Liver (tissue), 3 donors: ENCODE measurements around the gene GALNT14.

Source experiments
- CTCF ChIP-seq: fragments of 150-350 bp; IDR thresholded peaks from 2 replicates; pipeline ENCODE4 v1.5.1; 2017; ENCODE audit warnings: improper control_type of control experiment, low read depth, low read length; ENCODE audit not compliant: missing input control
- GABPA ChIP-seq, 2 donors: IDR thresholded peaks in 1 of 2; conservative IDR thresholded peaks in 1 of 2; 2 replicates each; pipeline ENCODE4 v1.6.1; 2016; ENCODE audit warnings: antibody characterized with exemption in 2 of 2, mild to moderate bottlenecking in 1 of 2, moderate library complexity in 1 of 2
- REST ChIP-seq: IDR thresholded peaks from 2 replicates; pipeline ENCODE4 v1.6.1; 2016; ENCODE audit warnings: antibody characterized with exemption, mild to moderate bottlenecking
- SP1 ChIP-seq: IDR thresholded peaks from 2 replicates; pipeline ENCODE4 v1.6.1; 2018; ENCODE audit warnings: antibody characterized with exemption, mild to moderate bottlenecking
- TAF1 ChIP-seq: conservative IDR thresholded peaks from 2 replicates; pipeline ENCODE4 v1.6.1; 2016; ENCODE audit warnings: antibody characterized with exemption, mild to moderate bottlenecking
- YY1 ChIP-seq: IDR thresholded peaks from 2 replicates; pipeline ENCODE4 v1.6.1; 2016; ENCODE audit warnings: antibody characterized with exemption, mild to moderate bottlenecking
- ZBTB33 ChIP-seq: IDR thresholded peaks from 2 replicates; pipeline ENCODE4 v1.6.1; 2016; ENCODE audit warnings: antibody characterized with exemption
- donor health status: healthy.
- donor health status: healthy.

GRCh38 chr2:30926606-30927005, 211.6 kb downstream of the GALNT14 start:
- TF ChIP-seq CTCF (no peak), GABPA (IDR thresholded peaks at IDR 0.05 in 1 of 2, conservative IDR thresholded peaks at IDR 0.05 in 1 of 2) (no peak), YY1 (no peak), ZBTB33 (no peak), SP1 (no peak), REST (no peak), TAF1 (no peak)
